Measurements from ENCODE around the gene SLC31A2. TPM values are rescaled to one million over a fixed set of nuclear protein-coding genes. Genes with fewer than 3 reads are reported as not detected.

SLC31A2 gene
- total RNA-seq, 1 donor from 2014 or later: 1.1 TPM

GRCh38 chr9:113210815-113211214 is 60.0 kb downstream of the SLC31A2 start:
- no peaks in the 10 kb centered on the region for H3K27me3 Mint-ChIP-seq
- intact Hi-C loops (cut with micrococcal nuclease): no loop called here
- H3K36me3 Mint-ChIP-seq (ENCODE audit: low read depth): peaks cover 66% of the 10 kb centered on the region
- no peak for DNase-seq
- no peaks in the 10 kb centered on the region for H3K9me3 Mint-ChIP-seq
- H3K4me3 Mint-ChIP-seq: no peak overlapping the region
- peaks cover 13% of the 10 kb centered on the region for H3K4me1 Mint-ChIP-seq
- TF ChIP-seq CTCF (IDR thresholded peaks at IDR 0.05): no peak
- ChIA-PET POLR2A (no interaction called here), CTCF (no interaction called here)
- H3K27ac Mint-ChIP-seq: no peak overlapping the region
- ATAC-seq (ENCODE audit: low read depth): no peak

Other genes starting within 250 kb of the SLC31A2 start
- gene ZNF883, start 138.8 kb upstream of the SLC31A2 start, total RNA-seq: 0.33 and 1.0 TPM in 2 replicates
- gene ZFP37, start 94.3 kb upstream of the SLC31A2 start, total RNA-seq: 1.7 and 2.6 TPM in 2 replicates
- gene FKBP15, start 70.3 kb downstream of the SLC31A2 start, total RNA-seq: 48.3 and 49.1 TPM in 2 replicates
- gene SLC31A1, start 70.5 kb downstream of the SLC31A2 start, total RNA-seq: 5.7 and 7.3 TPM in 2 replicates
- gene CDC26, start 124.6 kb downstream of the SLC31A2 start, total RNA-seq: 30.4 and 31.7 TPM in 2 replicates
- 32.8 and 36.7 TPM in 2 replicates for gene PRPF4, start 124.7 kb downstream of the SLC31A2 start, total RNA-seq
- gene RNF183, start 152.4 kb downstream of the SLC31A2 start, total RNA-seq: not detected in 2 replicates
- gene WDR31, start 189.3 kb downstream of the SLC31A2 start, total RNA-seq: 0.73 and 1.6 TPM in 2 replicates
- 1.1 and 1.3 TPM in 2 replicates for gene BSPRY, start 198.5 kb downstream of the SLC31A2 start, total RNA-seq
- gene HDHD3, start 226.0 kb downstream of the SLC31A2 start, total RNA-seq: 23.4 and 23.9 TPM in 2 replicates

Measured in activated B cell treated with CpG ODN at 0.5 μM for 24 hours (primary cell).